Adrenal gland (tissue), 5 donors: Measurements from ENCODE around the gene SHC1.

ENCODE experiments used
- CTCF ChIP-seq, 6 experiments: fragments of 450-650 bp in 4 of 6; fragments of 200-600 bp in 2 of 6; sonication (generic) in 1 of 6; IDR thresholded peaks; 1 replicate in 5 of 6; 2 replicates in 1 of 6; pipeline versions ENCODE4 v1.5.1 to v1.8.0; 2016 to 2021; ENCODE audit warnings: antibody characterized with exemption in 6 of 6, mild to moderate bottlenecking in 2 of 6, moderate library complexity in 1 of 6
- POLR2A ChIP-seq, 2 donors: fragments of 450-650 bp; IDR thresholded peaks; one replicate each; pipeline ENCODE4 v1.6.1; 2017; ENCODE audit warnings: antibody characterized with exemption in 2 of 2, mild to moderate bottlenecking in 2 of 2, moderate library complexity in 1 of 2
- donor health status: DM: no; HTN: no; CAD: no.

- TF ChIP-seq CTCF (IDR thresholded peaks at IDR 0.05) (no peak), POLR2A (IDR thresholded peaks at IDR 0.05) (no peak)
Measured at GRCh38 chr1:154923695-154924094, 46.9 kb downstream of the SHC1 start.
